ENCODE results near the gene FAAH. TPM values are rescaled to one million over a fixed set of nuclear protein-coding genes. Genes with fewer than 3 reads are reported as not detected.
A peak's percentile ranks its signal among the peaks of the same experiment; 100 is the strongest.

Gene FAAH
- total RNA-seq, 1 experiment from 2014 or later, result 2.0 TPM

DNA sequence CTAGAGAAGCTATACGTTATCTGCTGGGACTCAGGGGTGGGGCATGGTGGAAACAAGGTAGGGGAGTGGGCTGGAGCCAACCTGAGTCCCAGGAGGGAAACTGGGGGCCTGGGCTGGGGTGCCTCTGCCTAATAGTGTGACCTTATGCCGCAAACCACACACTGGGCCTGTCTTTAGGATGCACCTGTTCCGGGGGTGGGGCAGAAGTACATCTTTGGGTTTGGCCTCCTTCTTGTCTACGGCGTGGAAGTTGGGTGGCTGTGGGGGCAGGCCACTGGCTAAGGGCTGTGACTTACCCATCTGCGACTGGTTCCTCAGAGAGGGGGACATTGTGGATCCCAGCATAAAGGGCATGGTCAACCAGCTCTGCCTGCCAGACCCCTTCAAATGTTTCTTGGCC lies 44.2 kb downstream of the FAAH start:
- ATAC-seq, result no peak
- Histone ChIP-seq H3K9me3 (ENCODE audit: low read length) (no peaks in the 10 kb centered on the region), H3K27ac (ENCODE audit: low read length) (no peak overlapping the region), H2AFZ (ENCODE audit: low read length) (no peak overlapping the region), H3K9ac (ENCODE audit: low read length) (no peak overlapping the region), H3K4me2 (ENCODE audit: low read length) (no peak overlapping the region), H3K4me3 (ENCODE audit: low read length) (no peak overlapping the region), H3F3A (ENCODE audit: low read length, unreplicated experiment) (no peaks in the 10 kb centered on the region), H3K79me2 (ENCODE audit: low read length) (no peaks in the 10 kb centered on the region), H3K36me3 (ENCODE audit: low read depth, low read length) (no peaks in the 10 kb centered on the region), H3K27me3 (ENCODE audit: low read length) (peaks cover 5% of the 10 kb centered on the region), H3K9me2 (replicated peaks; ENCODE audit: low read length) (no peaks in the 10 kb centered on the region), H3K4me1 (ENCODE audit: insufficient read depth, low read length) (no peaks in the 10 kb centered on the region; the same call in 1 of the 2 replicates), H4K20me1 (ENCODE audit: low read length) (no peaks in the 10 kb centered on the region)
- CTCF ChIA-PET, result interaction anchor here (0.6 to 1.0 kb wide), 2 partner anchors 9 to 109 kb away, joined by 3 to 5 read pairs; no protein-coding TSS in a partner anchor
- TF ChIP-seq, protein P1, sequence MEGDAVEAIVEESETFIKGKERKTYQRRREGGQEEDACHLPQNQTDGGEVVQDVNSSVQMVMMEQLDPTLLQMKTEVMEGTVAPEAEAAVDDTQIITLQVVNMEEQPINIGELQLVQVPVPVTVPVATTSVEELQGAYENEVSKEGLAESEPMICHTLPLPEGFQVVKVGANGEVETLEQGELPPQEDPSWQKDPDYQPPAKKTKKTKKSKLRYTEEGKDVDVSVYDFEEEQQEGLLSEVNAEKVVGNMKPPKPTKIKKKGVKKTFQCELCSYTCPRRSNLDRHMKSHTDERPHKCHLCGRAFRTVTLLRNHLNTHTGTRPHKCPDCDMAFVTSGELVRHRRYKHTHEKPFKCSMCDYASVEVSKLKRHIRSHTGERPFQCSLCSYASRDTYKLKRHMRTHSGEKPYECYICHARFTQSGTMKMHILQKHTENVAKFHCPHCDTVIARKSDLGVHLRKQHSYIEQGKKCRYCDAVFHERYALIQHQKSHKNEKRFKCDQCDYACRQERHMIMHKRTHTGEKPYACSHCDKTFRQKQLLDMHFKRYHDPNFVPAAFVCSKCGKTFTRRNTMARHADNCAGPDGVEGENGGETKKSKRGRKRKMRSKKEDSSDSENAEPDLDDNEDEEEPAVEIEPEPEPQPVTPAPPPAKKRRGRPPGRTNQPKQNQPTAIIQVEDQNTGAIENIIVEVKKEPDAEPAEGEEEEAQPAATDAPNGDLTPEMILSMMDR (conservative IDR thresholded peaks at IDR 0.05; ENCODE audit: low read depth, low read length), result no peak
- TF ChIP-seq EZH2phosphoT487 (IDR thresholded peaks at IDR 0.05; ENCODE audit: borderline replicate concordance, low read length) (no peak), EZH2 (IDR thresholded peaks at IDR 0.05; ENCODE audit: low read length, unreplicated experiment) (no peak)
- no peak for DNase-seq
- intact Hi-C loops (cut with micrococcal nuclease), result no loop called here
- POLR2A ChIA-PET (ENCODE audit: unreplicated experiment), result no interaction called here
- no TSS peak for BruUV-seq (replicated peaks)

DNA sequence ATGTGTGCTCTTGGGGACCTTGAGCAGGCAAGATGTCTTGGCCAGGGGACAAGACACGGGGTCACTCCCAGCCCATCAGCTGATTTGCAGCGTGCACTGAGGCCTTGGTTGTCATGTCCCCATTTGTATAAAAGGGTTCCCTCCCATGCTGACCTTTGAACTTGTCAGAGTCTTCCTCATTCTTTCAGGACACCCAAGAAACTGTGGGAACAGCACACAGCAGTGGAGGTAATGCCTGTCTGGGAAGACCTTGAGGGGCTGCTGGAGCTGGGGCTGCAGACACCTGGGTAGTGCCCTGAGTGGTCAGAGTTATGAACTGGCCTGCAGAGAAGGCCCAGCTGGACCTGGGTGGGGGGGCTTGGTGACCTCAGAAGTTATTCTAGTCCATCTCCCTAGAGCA lies 46.4 kb downstream of the FAAH start:
- H3F3A ChIP-seq (ENCODE audit: low read length, unreplicated experiment), result no peaks in the 10 kb centered on the region
- DNase-seq (no peak), ATAC-seq (no peak)
- no peaks in the 10 kb centered on the region for H3K36me3 ChIP-seq (ENCODE audit: low read depth, low read length)
- no peak overlapping the region for H3K27ac ChIP-seq (ENCODE audit: low read length)
- POLR2A ChIA-PET (ENCODE audit: unreplicated experiment), result no interaction called here
- no peaks in the 10 kb centered on the region for H3K9me2 ChIP-seq (replicated peaks; ENCODE audit: low read length)
- no peak overlapping the region for H3K9ac ChIP-seq (ENCODE audit: low read length)
- no peak overlapping the region for H2AFZ ChIP-seq (ENCODE audit: low read length)
- no peaks in the 10 kb centered on the region for H3K79me2 ChIP-seq (ENCODE audit: low read length)
- CTCF ChIA-PET, result no interaction called here
- no peak overlapping the region for H3K4me2 ChIP-seq (ENCODE audit: low read length)
- no peaks in the 10 kb centered on the region; the same call in 1 of the 2 replicates for H3K4me1 ChIP-seq (ENCODE audit: insufficient read depth, low read length)
- TF ChIP-seq EZH2 (IDR thresholded peaks at IDR 0.05; ENCODE audit: low read length, unreplicated experiment), result no peak
- no peak for TF ChIP-seq EZH2phosphoT487 (IDR thresholded peaks at IDR 0.05; ENCODE audit: borderline replicate concordance, low read length)
- TF ChIP-seq, protein P1 (conservative IDR thresholded peaks at IDR 0.05; ENCODE audit: low read depth, low read length), result no peak
- BruUV-seq (replicated peaks), result no TSS peak
- H3K4me3 ChIP-seq (ENCODE audit: low read length), result no peak overlapping the region
- no peaks in the 10 kb centered on the region for H3K27me3 ChIP-seq (ENCODE audit: low read length)
- intact Hi-C loops (cut with micrococcal nuclease), result loop anchor here (10.0 kb wide), 1 partner anchor 284 kb away; no protein-coding TSS in a partner anchor
- no peaks in the 10 kb centered on the region for H4K20me1 ChIP-seq (ENCODE audit: low read length)
- no peaks in the 10 kb centered on the region for H3K9me3 ChIP-seq (ENCODE audit: low read length)

DNA sequence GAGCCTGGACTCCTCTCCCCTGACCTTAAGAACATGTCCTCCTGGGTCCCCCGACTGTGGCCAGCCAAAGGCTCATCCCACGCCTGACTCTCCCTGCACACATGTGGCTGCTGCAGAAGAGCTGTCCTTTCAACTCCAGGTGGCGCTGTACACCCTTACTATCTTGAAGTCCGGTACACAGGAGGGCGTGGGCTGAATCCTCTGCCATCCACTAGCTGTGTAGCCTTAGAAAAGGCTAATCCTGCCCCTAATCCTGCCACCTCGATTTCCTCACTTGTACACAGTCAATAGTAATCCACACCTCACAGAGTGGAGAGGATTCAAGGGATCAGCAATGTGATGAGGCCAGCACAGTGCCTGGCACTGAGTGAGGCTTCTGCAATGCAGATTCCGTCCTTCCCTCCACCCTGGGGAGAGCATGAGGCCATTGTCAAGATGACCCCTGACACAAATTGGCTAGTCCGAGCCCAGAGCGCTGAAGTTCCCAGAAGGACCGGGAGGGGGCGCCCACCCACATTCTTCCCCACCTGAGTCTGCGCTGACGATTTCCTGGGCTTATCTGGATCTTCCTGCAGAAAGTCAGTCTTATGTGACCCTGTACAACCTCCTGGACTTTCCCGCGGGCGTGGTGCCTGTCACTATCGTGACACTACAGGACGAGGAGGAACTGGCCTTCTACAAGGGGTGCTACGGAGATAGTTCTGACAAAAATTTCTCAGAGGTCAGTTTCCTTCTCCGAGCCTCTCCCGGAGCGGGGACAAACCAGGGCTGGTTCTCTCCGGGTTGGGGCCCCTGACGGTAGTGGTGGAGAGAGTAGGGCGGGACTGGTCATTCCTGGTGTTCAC lies 48.4 kb downstream of the FAAH start:
- H3K9me2 ChIP-seq (replicated peaks; ENCODE audit: low read length), result no peaks in the 10 kb centered on the region
- BruUV-seq (replicated peaks), result no TSS peak
- no peaks in the 10 kb centered on the region for H3K9me3 ChIP-seq (ENCODE audit: low read length)
- H2AFZ ChIP-seq (ENCODE audit: low read length), result peak overlapping the region; percentile 86
- no peaks in the 10 kb centered on the region for H3K79me2 ChIP-seq (ENCODE audit: low read length)
- no peaks in the 10 kb centered on the region for H3K27me3 ChIP-seq (ENCODE audit: low read length)
- peak; percentile 86 for ATAC-seq
- TF ChIP-seq, protein P1 (conservative IDR thresholded peaks at IDR 0.05; ENCODE audit: low read depth, low read length), result peak; percentile 87
- TF ChIP-seq EZH2 (IDR thresholded peaks at IDR 0.05; ENCODE audit: low read length, unreplicated experiment) (no peak), EZH2phosphoT487 (IDR thresholded peaks at IDR 0.05; ENCODE audit: borderline replicate concordance, low read length) (no peak)
- ChIA-PET CTCF (interaction anchor here (0.6 kb wide), 1 partner anchor 188 kb away, joined by 3 read pairs; no protein-coding TSS in a partner anchor), POLR2A (ENCODE audit: unreplicated experiment) (interaction anchor here (0.6 kb wide), 1 partner anchor 71 kb away, joined by 4 read pairs; no protein-coding TSS in a partner anchor)
- no peak overlapping the region for H3K9ac ChIP-seq (ENCODE audit: low read length)
- DNase-seq, result peak; percentile 82
- H3K36me3 ChIP-seq (ENCODE audit: low read depth, low read length), result no peaks in the 10 kb centered on the region
- intact Hi-C loops (cut with micrococcal nuclease), result loop anchor here (2.0 to 10.0 kb wide), 2 partner anchors 36 to 282 kb away; no protein-coding TSS in a partner anchor
- H3K4me2 ChIP-seq (ENCODE audit: low read length), result peak overlapping the region; percentile 92
- no peaks in the 10 kb centered on the region for H4K20me1 ChIP-seq (ENCODE audit: low read length)
- peak overlapping the region; percentile 65 for H3K4me3 ChIP-seq (ENCODE audit: low read length)
- H3K4me1 ChIP-seq (ENCODE audit: insufficient read depth, low read length), result no peaks in the 10 kb centered on the region; the same call in 1 of the 2 replicates
- no peak overlapping the region for H3K27ac ChIP-seq (ENCODE audit: low read length)
- H3F3A ChIP-seq (ENCODE audit: low read length, unreplicated experiment), result no peaks in the 10 kb centered on the region
